ENCODE measurements around the gene PEBP1. TPM values are rescaled to one million over a fixed set of nuclear protein-coding genes. Genes with fewer than 3 reads are reported as not detected.

The PEBP1 gene
- total RNA-seq, 4 donors from 2014 or later: 294 to 370 (median 337) TPM

- Histone ChIP-seq H3K27me3 (no peaks in the 10 kb centered on the region), H3K4me1 (peaks cover 0 to 14% (median 0%) of the 10 kb centered on the region in 3 donors), H3K9me3 (no peaks in the 10 kb centered on the region), H3K4me3 (no peak overlapping the region), H3K36me3 (peaks cover 0 to 28% of the 10 kb centered on the region in 2 donors), H3K27ac (no peak overlapping the region)
- no peak for ATAC-seq
- WGBS, 2 donors (ENCODE audit: low coverage in 1 of 2): 78 to 82% methylated on average over 5 to 6 of the region's 10 CpGs
- TF ChIP-seq CTCF (IDR thresholded peaks at IDR 0.05): no peak
These were observed 16.5 kb upstream of the PEBP1 start for GRCh38 chr12:118119449-118119879.

- no peak overlapping the region for H3K4me3 ChIP-seq
- 36 to 54% methylated on average over 3 to 4 of the region's 8 CpGs for WGBS, 2 donors (ENCODE audit: low coverage in 1 of 2)
- no peaks in the 10 kb centered on the region for H3K27me3 ChIP-seq
- peaks cover 0 to 14% (median 0%) of the 10 kb centered on the region in 3 donors for H3K4me1 ChIP-seq
- TF ChIP-seq POLR2AphosphoS5 (IDR thresholded peaks at IDR 0.05) (no peak), CTCF (IDR thresholded peaks at IDR 0.05) (peak; percentile 24 to 83 (median 57))
- peak overlapping the region in 2 of 4 donors; percentile 18 to 33 for H3K27ac ChIP-seq
- ATAC-seq: peak; percentile 83
- peaks cover 0 to 31% of the 10 kb centered on the region in 2 donors for H3K36me3 ChIP-seq
- no peaks in the 10 kb centered on the region for H3K9me3 ChIP-seq
These were observed 15.2 kb upstream of the PEBP1 start for GRCh38 chr12:118120579-118121363.

DNA sequence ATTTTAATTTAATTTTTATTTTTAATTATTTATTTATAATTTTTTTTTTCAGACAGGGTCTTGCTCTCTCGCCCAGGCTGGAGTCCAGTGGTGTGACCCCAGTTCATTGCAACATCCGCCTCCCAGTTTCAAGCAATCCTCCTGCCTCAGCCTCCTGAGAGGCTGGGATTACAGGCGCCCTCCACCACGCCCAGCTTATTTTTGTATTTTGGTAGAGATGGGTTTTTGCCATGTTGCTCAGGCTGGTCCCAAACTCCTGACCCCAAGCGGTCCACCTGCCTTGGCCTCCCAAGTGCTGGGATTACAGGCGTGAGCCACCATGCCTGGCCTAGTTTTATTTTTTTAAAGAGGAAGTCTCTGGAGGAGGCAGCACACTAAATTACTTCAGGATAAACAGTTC is 13.7 kb upstream of the PEBP1 start:
- Histone ChIP-seq H3K4me3 (no peak overlapping the region), H3K4me1 (peaks cover 0 to 14% (median 0%) of the 10 kb centered on the region in 3 donors), H3K36me3 (peaks cover 0 to 24% of the 10 kb centered on the region in 2 donors), H3K27me3 (no peaks in the 10 kb centered on the region), H3K27ac (no peak overlapping the region), H3K9me3 (no peaks in the 10 kb centered on the region)
- TF ChIP-seq CTCF (IDR thresholded peaks at IDR 0.05) (no peak), POLR2AphosphoS5 (IDR thresholded peaks at IDR 0.05) (no peak), POLR2A (IDR thresholded peaks at IDR 0.05) (no peak), EP300 (IDR thresholded peaks at IDR 0.05) (no peak)
- no peak for ATAC-seq
- WGBS, 2 donors (ENCODE audit: low coverage in 1 of 2): 100% methylated on average over 1 to 5 of the region's 6 CpGs

GRCh38 chr12:118124333-118124874 is 11.5 kb upstream of the PEBP1 start:
- 84 to 91% methylated on average over 4 to 5 of the region's 5 CpGs for WGBS, 2 donors (ENCODE audit: low coverage in 1 of 2)
- H3K9me3 ChIP-seq: no peaks in the 10 kb centered on the region
- no peak for TF ChIP-seq POLR2AphosphoS5 (IDR thresholded peaks at IDR 0.05)
- no peak for TF ChIP-seq POLR2A (IDR thresholded peaks at IDR 0.05)
- no peak for TF ChIP-seq EP300 (IDR thresholded peaks at IDR 0.05)
- TF ChIP-seq CTCF (IDR thresholded peaks at IDR 0.05): no peak
- no peak overlapping the region for H3K4me3 ChIP-seq
- no peaks in the 10 kb centered on the region for H3K27me3 ChIP-seq
- H3K27ac ChIP-seq: no peak overlapping the region
- H3K36me3 ChIP-seq: peaks cover 0 to 20% of the 10 kb centered on the region in 2 donors
- peaks cover 0 to 14% (median 0%) of the 10 kb centered on the region in 3 donors for H3K4me1 ChIP-seq
- no peak for ATAC-seq

- Histone ChIP-seq H3K4me1 (peaks cover 0 to 10% (median 0%) of the 10 kb centered on the region in 3 donors), H3K27me3 (no peaks in the 10 kb centered on the region), H3K9me3 (no peaks in the 10 kb centered on the region), H3K4me3 (no peak overlapping the region), H3K36me3 (peaks cover 0 to 20% of the 10 kb centered on the region in 2 donors), H3K27ac (no peak overlapping the region)
- TF ChIP-seq EP300 (IDR thresholded peaks at IDR 0.05): no peak
- no peak for TF ChIP-seq POLR2AphosphoS5 (IDR thresholded peaks at IDR 0.05)
- no peak for TF ChIP-seq CTCF (IDR thresholded peaks at IDR 0.05)
- no peak for TF ChIP-seq POLR2A (IDR thresholded peaks at IDR 0.05)
- WGBS, 2 donors (ENCODE audit: low coverage in 1 of 2): 89% methylated on average over 1 of the region's 4 CpGs; no CpG with 5 or more reads in 1 of the 2 donors
- ATAC-seq: no peak
These were observed 10.2 kb upstream of the PEBP1 start for GRCh38 chr12:118125743-118126118.

Measured in gastroesophageal sphincter (tissue), 4 donors.